ENCODE data around the gene INSYN2B.

INSYN2B gene

DNA sequence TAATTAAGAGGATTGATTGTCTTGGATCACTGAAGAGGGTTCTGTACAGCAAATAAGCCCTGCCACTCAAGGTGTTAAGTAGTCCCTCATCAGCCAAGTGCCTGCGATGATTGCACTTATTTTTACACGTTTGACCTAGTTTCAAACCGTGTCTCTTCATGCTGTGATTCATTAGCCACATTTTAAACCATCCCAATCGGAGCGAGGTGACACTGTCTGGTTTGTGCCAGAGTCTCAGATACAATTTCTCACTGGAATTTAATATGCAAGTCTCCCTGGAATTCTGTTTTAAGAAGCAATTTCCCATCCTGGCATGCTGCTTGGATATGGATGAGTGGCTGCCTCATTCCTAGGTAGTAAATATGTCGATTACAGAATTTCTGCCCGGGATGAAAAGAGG lies 1.6 kb downstream of the INSYN2B start:
- DNase-seq (ENCODE audit: low read depth), result no peak
- TF ChIP-seq, protein P1, sequence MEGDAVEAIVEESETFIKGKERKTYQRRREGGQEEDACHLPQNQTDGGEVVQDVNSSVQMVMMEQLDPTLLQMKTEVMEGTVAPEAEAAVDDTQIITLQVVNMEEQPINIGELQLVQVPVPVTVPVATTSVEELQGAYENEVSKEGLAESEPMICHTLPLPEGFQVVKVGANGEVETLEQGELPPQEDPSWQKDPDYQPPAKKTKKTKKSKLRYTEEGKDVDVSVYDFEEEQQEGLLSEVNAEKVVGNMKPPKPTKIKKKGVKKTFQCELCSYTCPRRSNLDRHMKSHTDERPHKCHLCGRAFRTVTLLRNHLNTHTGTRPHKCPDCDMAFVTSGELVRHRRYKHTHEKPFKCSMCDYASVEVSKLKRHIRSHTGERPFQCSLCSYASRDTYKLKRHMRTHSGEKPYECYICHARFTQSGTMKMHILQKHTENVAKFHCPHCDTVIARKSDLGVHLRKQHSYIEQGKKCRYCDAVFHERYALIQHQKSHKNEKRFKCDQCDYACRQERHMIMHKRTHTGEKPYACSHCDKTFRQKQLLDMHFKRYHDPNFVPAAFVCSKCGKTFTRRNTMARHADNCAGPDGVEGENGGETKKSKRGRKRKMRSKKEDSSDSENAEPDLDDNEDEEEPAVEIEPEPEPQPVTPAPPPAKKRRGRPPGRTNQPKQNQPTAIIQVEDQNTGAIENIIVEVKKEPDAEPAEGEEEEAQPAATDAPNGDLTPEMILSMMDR (IDR thresholded peaks at IDR 0.05; ENCODE audit: insufficient read depth, low read depth, low read length, missing control alignments), result no peak
- H3K4me3 ChIP-seq (ENCODE audit: low read length), result no peak overlapping the region

- no peak overlapping the region for H3K4me3 ChIP-seq (ENCODE audit: low read length)
- DNase-seq (ENCODE audit: low read depth), result no peak
- TF ChIP-seq, protein P1 (IDR thresholded peaks at IDR 0.05; ENCODE audit: insufficient read depth, low read depth, low read length, missing control alignments), result no peak
Measured at GRCh38 chr5:169974121-169974770, 6.0 kb downstream of the INSYN2B start.

- H3K4me3 ChIP-seq (ENCODE audit: low read length), result no peak overlapping the region
- no peak for DNase-seq (ENCODE audit: low read depth)
- TF ChIP-seq, protein P1 (IDR thresholded peaks at IDR 0.05; ENCODE audit: insufficient read depth, low read depth, low read length, missing control alignments), result no peak
Measured at GRCh38 chr5:169973056-169973455, 7.2 kb downstream of the INSYN2B start.

DNA sequence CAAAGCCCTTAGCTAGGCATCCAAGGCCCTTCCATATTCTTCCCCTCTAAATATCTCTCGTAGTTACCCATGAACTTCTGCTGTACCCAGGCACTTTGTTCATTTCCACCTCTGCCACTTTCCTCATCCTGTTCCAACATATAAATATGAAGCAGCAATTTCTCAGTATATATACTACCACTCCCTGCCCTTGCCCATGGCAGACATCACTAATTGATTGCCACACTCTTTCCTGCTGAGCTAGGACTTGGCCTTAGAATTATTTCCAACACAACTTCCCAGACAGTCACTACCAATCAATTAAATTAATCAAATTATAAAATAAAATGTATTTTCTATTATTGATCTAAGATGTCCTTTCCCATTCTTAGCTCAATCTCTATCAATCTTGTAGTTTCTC lies 8.5 kb downstream of the INSYN2B start:
- no peak overlapping the region for H3K4me3 ChIP-seq (ENCODE audit: low read length)
- TF ChIP-seq, protein P1 (IDR thresholded peaks at IDR 0.05; ENCODE audit: insufficient read depth, low read depth, low read length, missing control alignments), result no peak
- no peak for DNase-seq (ENCODE audit: low read depth)

GRCh38 chr5:169970911-169971765 lies 9.2 kb downstream of the INSYN2B start:
- no peak overlapping the region for H3K4me3 ChIP-seq (ENCODE audit: low read length)
- TF ChIP-seq, protein P1 (IDR thresholded peaks at IDR 0.05; ENCODE audit: insufficient read depth, low read depth, low read length, missing control alignments), result no peak
- DNase-seq (ENCODE audit: low read depth), result peak; percentile 94

GRCh38 chr5:169970339-169970738 lies 10.0 kb downstream of the INSYN2B start:
- DNase-seq (ENCODE audit: low read depth), result no peak
- no peak overlapping the region for H3K4me3 ChIP-seq (ENCODE audit: low read length)
- TF ChIP-seq, protein P1 (IDR thresholded peaks at IDR 0.05; ENCODE audit: insufficient read depth, low read depth, low read length, missing control alignments), result no peak

Data from epithelial cell of esophagus (primary cell).